KMS-11 (cell line): ENCODE results near the gene C5AR1.
A peak's percentile ranks its signal among the peaks of the same experiment; 100 is the strongest.
"Not testable (repeated sequence)": the region's sequence is repeated elsewhere in the genome, so short reads cannot be mapped to it uniquely, and the experiment has no call there.

Source experiments
- H2AFZ ChIP-seq: fragments of 200-600 bp; sonication (generic); 2 replicates; pipeline ENCODE4 v1.6.1; 2016; ENCODE audit warnings: antibody characterized with exemption, mixed run types, low read depth
- H3K27ac ChIP-seq: fragments of 200-600 bp; sonication (generic); 2 replicates; pipeline ENCODE4 v1.6.1; 2016; ENCODE audit warnings: mild to moderate bottlenecking, mixed run types
- H3K27me3 ChIP-seq: fragments of 200-600 bp; sonication (generic); 2 replicates; pipeline ENCODE4 v1.6.1; 2017; ENCODE audit warnings: mild to moderate bottlenecking, low read depth, mixed run types, moderate library complexity; ENCODE audit not compliant: insufficient read depth
- H3K36me3 ChIP-seq: fragments of 200-600 bp; sonication (generic); 2 replicates; pipeline ENCODE4 v1.6.1; 2017; ENCODE audit warnings: mild to moderate bottlenecking, mixed run types; ENCODE audit not compliant: insufficient read depth
- H3K4me1 ChIP-seq: fragments of 200-600 bp; sonication (generic); 2 replicates; pipeline ENCODE4 v1.6.1; 2016; ENCODE audit warnings: mild to moderate bottlenecking, low read depth, mixed run types; ENCODE audit not compliant: poor library complexity, severe bottlenecking
- H3K4me2 ChIP-seq: fragments of 200-600 bp; sonication (generic); 2 replicates; pipeline ENCODE4 v1.7.0; 2016; ENCODE audit warnings: mild to moderate bottlenecking, mixed run types
- H3K4me3 ChIP-seq: fragments of 200-600 bp; sonication (generic); IDR thresholded peaks from 2 replicates; pipeline ENCODE4 v1.6.1; 2017; ENCODE audit warnings: low read depth, low read length, mixed read lengths; ENCODE audit not compliant: insufficient read depth
- H3K79me2 ChIP-seq: fragments of 200-600 bp; sonication (generic); 2 replicates; pipeline ENCODE4 v1.6.1; 2016; ENCODE audit warnings: low read depth, mixed run types; ENCODE audit not compliant: insufficient read depth
- H3K9ac ChIP-seq: fragments of 200-600 bp; sonication (generic); 2 replicates; pipeline ENCODE4 v1.6.1; 2016; ENCODE audit warnings: mild to moderate bottlenecking, mixed run types
- H4K20me1 ChIP-seq: fragments of 200-600 bp; sonication (generic); 2 replicates; pipeline ENCODE4 v1.6.1; 2016; ENCODE audit warnings: mild to moderate bottlenecking, mixed run types; ENCODE audit not compliant: insufficient read depth
- TF ChIP-seq, protein P1 (sequence below): fragments of 200-600 bp; sonication (generic); conservative IDR thresholded peaks from 2 replicates; pipeline ENCODE4 v1.6.1; 2017; ENCODE audit warnings: low read depth, mild to moderate bottlenecking, antibody characterized with exemption, low read length, moderate library complexity, mixed read lengths

Gene C5AR1

DNA sequence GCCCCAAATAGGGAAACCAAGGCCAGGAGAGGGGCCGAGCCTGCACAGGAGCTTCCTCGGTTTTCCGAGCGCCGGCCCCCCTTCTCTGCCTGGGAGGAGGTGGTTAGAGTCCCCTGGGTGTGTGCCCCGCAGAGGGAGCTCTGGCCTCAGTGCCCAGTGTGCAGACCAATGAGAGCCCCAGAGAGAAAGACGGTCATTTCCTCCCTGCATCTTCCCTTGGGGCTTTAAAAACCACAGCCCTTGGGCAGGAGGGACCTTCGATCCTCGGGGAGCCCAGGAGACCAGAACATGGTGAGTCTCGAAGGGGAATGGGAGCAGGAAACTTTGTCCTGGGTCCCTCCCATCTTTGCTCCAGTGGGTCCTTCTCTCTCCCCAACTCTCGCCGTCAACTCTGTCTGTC, at the start of gene C5AR1:
Gene C5AR1, plus strand, starts transcription at position 254 of the 400 bp plus-strand sequence. Its CDS starts 35 bp downstream, at position 289.
- Histone ChIP-seq H3K4me2 (no peak within 1 kb of the TSS), H3K4me1 (peaks cover 11% of the 10 kb centered on the region), H3K79me2 (no peaks in the 10 kb centered on the region), H3K27me3 (peaks cover 69% of the 10 kb centered on the region), H3K9ac (no peak within 1 kb of the TSS), H3K27ac (no peak within 1 kb of the TSS), H4K20me1 (no peaks in the 10 kb centered on the region), H3K36me3 (no peaks in the 10 kb centered on the region), H2AFZ (no peak within 1 kb of the TSS), H3K4me3 (no peak within 1 kb of the TSS)
- TF ChIP-seq, protein P1, sequence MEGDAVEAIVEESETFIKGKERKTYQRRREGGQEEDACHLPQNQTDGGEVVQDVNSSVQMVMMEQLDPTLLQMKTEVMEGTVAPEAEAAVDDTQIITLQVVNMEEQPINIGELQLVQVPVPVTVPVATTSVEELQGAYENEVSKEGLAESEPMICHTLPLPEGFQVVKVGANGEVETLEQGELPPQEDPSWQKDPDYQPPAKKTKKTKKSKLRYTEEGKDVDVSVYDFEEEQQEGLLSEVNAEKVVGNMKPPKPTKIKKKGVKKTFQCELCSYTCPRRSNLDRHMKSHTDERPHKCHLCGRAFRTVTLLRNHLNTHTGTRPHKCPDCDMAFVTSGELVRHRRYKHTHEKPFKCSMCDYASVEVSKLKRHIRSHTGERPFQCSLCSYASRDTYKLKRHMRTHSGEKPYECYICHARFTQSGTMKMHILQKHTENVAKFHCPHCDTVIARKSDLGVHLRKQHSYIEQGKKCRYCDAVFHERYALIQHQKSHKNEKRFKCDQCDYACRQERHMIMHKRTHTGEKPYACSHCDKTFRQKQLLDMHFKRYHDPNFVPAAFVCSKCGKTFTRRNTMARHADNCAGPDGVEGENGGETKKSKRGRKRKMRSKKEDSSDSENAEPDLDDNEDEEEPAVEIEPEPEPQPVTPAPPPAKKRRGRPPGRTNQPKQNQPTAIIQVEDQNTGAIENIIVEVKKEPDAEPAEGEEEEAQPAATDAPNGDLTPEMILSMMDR = no peak

DNA sequence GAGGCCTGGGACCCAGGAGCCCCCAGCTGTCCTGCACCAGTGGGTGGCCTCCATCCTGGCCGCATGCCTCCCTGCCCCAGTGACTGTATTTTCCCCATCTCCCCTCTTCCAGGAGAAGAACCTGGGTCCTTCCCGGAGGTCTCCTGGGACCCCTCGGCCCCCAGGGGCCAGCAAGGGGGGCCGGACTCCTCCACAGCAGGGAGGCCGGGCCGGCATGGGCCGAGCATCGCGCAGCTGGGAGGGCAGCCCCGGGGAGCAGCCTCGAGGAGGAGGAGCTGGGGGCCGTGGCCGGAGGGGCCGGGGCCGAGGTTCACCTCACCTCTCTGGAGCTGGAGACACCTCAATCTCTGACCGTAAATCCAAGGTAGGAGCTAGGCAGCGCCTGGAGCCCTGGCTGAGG, 49.2 kb upstream of the C5AR1 start:
- 0 out of 2 replicates have a peak, but pooled peaks cover 6% of the 10 kb centered on the region for H3K79me2 ChIP-seq
- H3K27me3 ChIP-seq = no peaks in the 10 kb centered on the region
- no peak overlapping the region for H3K27ac ChIP-seq
- H3K36me3 ChIP-seq = no peaks in the 10 kb centered on the region
- H3K9ac ChIP-seq = no peak overlapping the region
- H2AFZ ChIP-seq = no peak overlapping the region
- no peak overlapping the region for H3K4me2 ChIP-seq
- peaks cover 35% of the 10 kb centered on the region for H3K4me1 ChIP-seq
- TF ChIP-seq, protein P1 = no peak
- no peak overlapping the region for H3K4me3 ChIP-seq
- H4K20me1 ChIP-seq = no peaks in the 10 kb centered on the region

DNA sequence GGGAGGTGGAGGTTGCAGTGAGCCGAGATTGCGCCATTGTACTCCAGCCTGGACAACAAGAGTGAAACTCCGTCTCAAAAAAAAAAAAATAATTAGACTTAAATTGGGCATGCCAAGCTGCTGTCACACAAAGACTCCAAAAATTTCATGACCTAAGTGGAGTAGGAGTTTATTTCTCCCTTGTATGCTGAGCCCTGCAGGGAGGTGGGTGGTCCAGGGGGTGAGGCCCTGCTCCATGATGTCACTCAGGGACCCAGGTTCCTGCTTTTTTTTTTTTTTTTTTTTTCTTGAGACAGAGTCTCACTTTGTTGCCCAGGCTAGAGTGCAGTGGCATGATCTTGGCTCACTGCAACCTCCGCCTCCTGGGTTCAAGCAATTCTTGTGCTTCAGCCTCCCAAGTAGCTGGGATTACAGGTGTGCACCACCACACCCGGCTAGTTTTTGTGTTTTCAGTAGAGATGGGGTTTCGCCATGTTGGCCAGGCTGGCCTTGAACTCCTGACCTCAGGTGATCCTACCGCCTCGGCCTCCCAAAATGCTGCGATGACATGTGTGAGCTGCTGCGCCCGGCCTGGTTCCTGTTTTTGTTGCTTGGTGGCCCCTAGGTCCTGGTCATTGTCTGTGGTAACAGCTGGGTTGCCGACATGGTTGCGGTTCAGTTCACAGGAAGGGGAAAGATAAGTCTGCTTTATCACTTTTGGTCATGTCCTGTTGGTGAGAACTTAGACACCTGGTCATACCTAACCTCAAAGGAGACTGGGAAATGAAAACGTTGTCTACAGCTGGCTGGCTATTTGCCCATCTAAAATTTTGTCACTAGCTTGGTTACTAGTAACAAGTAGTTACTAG, 47.5 kb upstream of the C5AR1 start:
- H3K4me3 ChIP-seq, H4K20me1 ChIP-seq, H3K27me3 ChIP-seq, H3K79me2 ChIP-seq, H3K9ac ChIP-seq, H2AFZ ChIP-seq, H3K36me3 ChIP-seq: not testable (repeated sequence)
- Histone ChIP-seq H3K4me2 (peak overlapping the region; percentile 26; the same call in 1 of the 2 replicates), H3K4me1 (peaks cover 32% of the 10 kb centered on the region), H3K27ac (peak overlapping the region; percentile 71)

DNA sequence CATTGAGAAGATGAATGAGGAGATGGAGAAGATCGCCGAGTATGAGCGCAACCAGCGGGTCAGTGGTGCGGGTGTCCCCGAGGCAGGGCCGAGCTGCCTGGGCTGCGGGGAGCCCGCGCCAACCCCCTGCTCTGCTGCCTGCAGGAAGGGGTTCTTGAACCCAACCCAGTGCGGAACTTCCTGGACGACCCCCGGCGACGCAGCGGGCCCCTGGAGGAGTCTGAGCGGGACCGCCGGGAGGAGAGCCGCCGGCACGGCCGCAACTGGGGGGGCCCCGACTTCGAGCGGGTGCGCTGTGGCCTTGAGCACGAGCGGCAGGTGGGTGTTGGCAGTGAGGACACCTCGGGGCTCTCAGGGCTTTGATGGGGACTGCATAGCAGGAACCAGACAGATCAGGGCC, 45.0 kb upstream of the C5AR1 start:
- TF ChIP-seq, protein P1 = no peak
- no peaks in the 10 kb centered on the region for H3K27me3 ChIP-seq
- H3K9ac ChIP-seq = no peak overlapping the region
- H3K79me2 ChIP-seq = no peaks in the 10 kb centered on the region
- H3K27ac ChIP-seq = no peak overlapping the region
- no peaks in the 10 kb centered on the region for H3K36me3 ChIP-seq
- no peak overlapping the region for H3K4me3 ChIP-seq
- H3K4me1 ChIP-seq = peaks cover 24% of the 10 kb centered on the region
- H3K4me2 ChIP-seq = no peak overlapping the region
- no peak overlapping the region for H2AFZ ChIP-seq
- no peaks in the 10 kb centered on the region for H4K20me1 ChIP-seq

DNA sequence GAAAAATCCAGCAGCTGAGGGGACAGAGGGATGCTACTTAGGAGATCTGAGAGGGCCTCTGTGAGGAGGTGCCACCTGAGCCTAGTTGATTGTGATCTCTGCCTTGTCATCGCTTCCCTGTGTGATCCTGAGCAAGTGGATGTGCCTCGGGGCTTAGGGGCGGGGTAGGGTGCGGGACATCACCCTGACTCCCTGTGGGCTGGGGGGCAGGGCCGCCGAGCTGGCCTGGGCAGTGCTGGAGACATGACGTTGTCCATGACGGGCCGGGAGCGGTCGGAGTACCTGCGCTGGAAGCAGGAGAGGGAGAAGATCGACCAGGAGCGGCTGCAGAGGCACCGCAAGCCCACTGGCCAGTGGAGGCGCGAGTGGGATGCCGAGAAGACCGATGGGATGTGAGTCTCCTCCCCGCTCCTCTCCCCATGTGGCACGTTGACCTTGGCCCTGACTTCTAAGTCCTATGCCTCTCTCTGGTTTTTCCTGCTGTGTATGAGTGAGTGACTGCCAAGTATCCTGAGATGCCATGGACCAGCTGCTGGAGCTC, 43.2 kb upstream of the C5AR1 start:
- H2AFZ ChIP-seq = no peak overlapping the region
- no peaks in the 10 kb centered on the region for H3K27me3 ChIP-seq
- H3K79me2 ChIP-seq = no peaks in the 10 kb centered on the region
- no peaks in the 10 kb centered on the region for H4K20me1 ChIP-seq
- H3K36me3 ChIP-seq = no peaks in the 10 kb centered on the region
- H3K4me2 ChIP-seq = no peak overlapping the region
- no peak overlapping the region for H3K4me3 ChIP-seq
- TF ChIP-seq, protein P1 = no peak
- H3K9ac ChIP-seq = no peak overlapping the region
- H3K27ac ChIP-seq = no peak overlapping the region
- H3K4me1 ChIP-seq = peaks cover 24% of the 10 kb centered on the region
